Measurements from ENCODE around the gene CKS1B. TPM values are rescaled to one million over a fixed set of nuclear protein-coding genes. Genes with fewer than 3 reads are reported as not detected.

Gene CKS1B
- total RNA-seq, 6 donors from 2014 or later, result 9.9 to 31.1 (median 22.5) TPM

- ATAC-seq (ENCODE audit: low FRiP score in 2 of 2), result no peak
- Histone ChIP-seq H3K27ac (peak overlapping the region; percentile 93 to 100 (median 96)), H3K4me1 (peaks cover 66 to 86% (median 84%) of the 10 kb centered on the region in 4 donors), H3K36me3 (peaks cover 0 to 8% (median 4%) of the 10 kb centered on the region in 4 donors), H3K27me3 (no peaks in the 10 kb centered on the region), H3K9me3 (no peaks in the 10 kb centered on the region), H3K4me3 (peak overlapping the region in 2 of 4 donors; percentile 44 to 49)
- 55 to 64% methylated on average over 4 to 6 of the region's 6 CpGs for WGBS, 2 donors
- TF ChIP-seq POLR2AphosphoS5 (IDR thresholded peaks at IDR 0.05) (no peak), POLR2A (IDR thresholded peaks at IDR 0.05) (no peak), CTCF (IDR thresholded peaks at IDR 0.05) (no peak), EP300 (IDR thresholded peaks at IDR 0.05) (no peak)
- no peak for DNase-seq
Measured at GRCh38 chr1:155007251-155007828, 32.9 kb downstream of the CKS1B start.

- ATAC-seq (ENCODE audit: low FRiP score in 2 of 2) (no peak), DNase-seq (peak; percentile 79 to 81)
- Histone ChIP-seq H3K4me1 (peaks cover 73 to 95% (median 93%) of the 10 kb centered on the region in 4 donors), H3K4me3 (peak overlapping the region in 3 of 4 donors; percentile 20 to 49 (median 44)), H3K27ac (peak overlapping the region; percentile 93 to 100 (median 96)), H3K27me3 (no peaks in the 10 kb centered on the region), H3K36me3 (peaks cover 0 to 8% (median 4%) of the 10 kb centered on the region in 4 donors), H3K9me3 (no peaks in the 10 kb centered on the region)
- WGBS, 2 donors, result 41 to 50% methylated on average over 3 to 15 of the region's 16 CpGs
- TF ChIP-seq POLR2A (IDR thresholded peaks at IDR 0.05) (no peak), CTCF (IDR thresholded peaks at IDR 0.05) (no peak), POLR2AphosphoS5 (IDR thresholded peaks at IDR 0.05) (no peak), EP300 (IDR thresholded peaks at IDR 0.05) (no peak)
Measured at GRCh38 chr1:155008015-155008941, 33.8 kb downstream of the CKS1B start.

GRCh38 chr1:155009221-155009711 is 34.8 kb downstream of the CKS1B start:
- ATAC-seq (ENCODE audit: low FRiP score in 2 of 2) (no peak), DNase-seq (no peak)
- Histone ChIP-seq H3K27ac (peak overlapping the region; percentile 93 to 100 (median 96)), H3K9me3 (no peaks in the 10 kb centered on the region), H3K4me1 (peaks cover 80 to 98% (median 97%) of the 10 kb centered on the region in 4 donors), H3K36me3 (peaks cover 0 to 11% (median 5%) of the 10 kb centered on the region in 4 donors), H3K4me3 (peak overlapping the region in 3 of 4 donors; percentile 20 to 49 (median 44)), H3K27me3 (no peaks in the 10 kb centered on the region)
- TF ChIP-seq CTCF (IDR thresholded peaks at IDR 0.05) (no peak), EP300 (IDR thresholded peaks at IDR 0.05) (no peak), POLR2A (IDR thresholded peaks at IDR 0.05) (no peak), POLR2AphosphoS5 (IDR thresholded peaks at IDR 0.05) (no peak)
- WGBS, 2 donors, result 66 to 71% methylated on average over 3 to 9 of the region's 12 CpGs

GRCh38 chr1:155009742-155010141 is 35.3 kb downstream of the CKS1B start:
- H3K4me1 ChIP-seq, result peaks cover 76 to 94% (median 92%) of the 10 kb centered on the region in 4 donors
- no peak for TF ChIP-seq CTCF (IDR thresholded peaks at IDR 0.05)
- no peak for TF ChIP-seq EP300 (IDR thresholded peaks at IDR 0.05)
- TF ChIP-seq POLR2AphosphoS5 (IDR thresholded peaks at IDR 0.05), result no peak
- TF ChIP-seq POLR2A (IDR thresholded peaks at IDR 0.05), result no peak
- WGBS, 2 donors, result 86% methylated on average over 5 of the region's 5 CpGs
- peak overlapping the region in 3 of 4 donors; percentile 20 to 49 (median 44) for H3K4me3 ChIP-seq
- DNase-seq (no peak), ATAC-seq (ENCODE audit: low FRiP score in 2 of 2) (no peak)
- H3K36me3 ChIP-seq, result peaks cover 0 to 16% (median 9%) of the 10 kb centered on the region in 4 donors
- H3K27ac ChIP-seq, result peak overlapping the region; percentile 93 to 100 (median 96)
- H3K9me3 ChIP-seq, result no peaks in the 10 kb centered on the region
- H3K27me3 ChIP-seq, result no peaks in the 10 kb centered on the region
